HG03378 (cell line): ENCODE data around the gene FMNL3.
"Not testable (repeated sequence)": the region's sequence is repeated elsewhere in the genome, so short reads cannot be mapped to it uniquely, and the experiment has no call there.

Experiments used
- ATAC-seq: cut with Tn5 transposase; IDR thresholded peaks from one replicate; pipeline ENCODE4 v1.9.1; 2021; ENCODE audit warnings: mild to moderate bottlenecking, moderate library complexity; ENCODE audit not compliant: unreplicated experiment

The FMNL3 gene

DNA sequence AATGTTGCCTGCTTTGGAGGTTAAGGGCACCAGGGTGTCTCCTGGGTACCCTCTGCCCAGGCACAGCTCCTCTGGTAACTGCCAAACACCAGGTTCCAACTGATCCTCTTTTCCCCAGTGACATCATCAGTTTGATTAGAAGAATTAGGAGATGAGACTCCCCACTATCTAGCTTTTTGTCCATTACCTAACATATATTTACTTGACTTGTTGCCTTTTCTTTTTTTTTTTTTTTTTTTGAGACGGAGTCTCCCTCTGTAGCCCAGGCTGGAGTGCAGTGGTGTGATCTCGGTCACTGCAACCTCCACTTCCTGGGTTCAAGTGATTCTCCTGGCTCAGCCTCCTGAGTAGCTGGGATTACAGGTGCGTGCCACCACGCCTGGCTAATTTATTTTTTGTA lies 101.7 kb downstream of the FMNL3 start, which contains the start of gene FAM186B:
TSS of gene FAM186B (minus strand) at position 101 of the 400 bp plus-strand sequence. CDS start 162 bp downstream, outside the sequence.
- ATAC-seq: not testable (repeated sequence)

DNA sequence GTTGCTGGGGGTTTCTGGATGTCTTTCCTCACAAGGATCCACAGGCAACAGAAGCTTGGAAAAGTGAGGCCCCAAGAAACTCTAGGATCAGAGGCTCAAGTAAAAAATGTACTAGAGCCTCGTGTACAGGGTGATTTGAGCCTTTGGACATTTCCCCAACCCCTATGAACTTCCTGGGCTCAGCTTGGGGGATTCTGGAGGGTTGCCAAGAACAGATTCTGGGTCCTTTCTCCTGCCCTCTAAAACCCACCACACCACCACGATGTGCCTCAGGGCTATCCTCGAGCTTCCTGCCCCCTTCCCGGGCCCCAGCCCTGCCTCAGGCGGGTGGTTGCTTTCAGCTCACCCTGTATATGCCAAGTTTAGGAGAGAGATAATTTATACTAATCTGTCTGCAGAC lies 102.3 kb downstream of the FMNL3 start:
- ATAC-seq: no peak

DNA sequence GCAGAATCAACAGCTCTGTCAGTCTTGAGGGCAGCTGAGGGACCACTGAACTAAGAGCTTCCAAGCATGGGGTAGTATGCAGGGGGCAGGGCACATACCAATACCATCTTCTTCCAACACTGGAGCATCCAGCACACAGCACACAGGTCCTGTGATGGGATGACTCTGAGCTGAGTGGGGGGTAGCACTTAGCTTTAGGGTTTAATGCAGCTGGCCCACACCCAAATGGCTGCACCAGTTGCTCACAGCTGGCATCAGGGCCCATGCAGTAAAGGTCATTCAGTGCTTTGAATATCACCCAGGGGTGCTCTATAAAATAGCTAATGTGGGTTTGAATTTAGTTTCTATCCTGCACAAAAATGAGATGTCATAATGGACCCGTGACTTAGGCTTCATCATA lies 103.5 kb downstream of the FMNL3 start:
- ATAC-seq: no peak

DNA sequence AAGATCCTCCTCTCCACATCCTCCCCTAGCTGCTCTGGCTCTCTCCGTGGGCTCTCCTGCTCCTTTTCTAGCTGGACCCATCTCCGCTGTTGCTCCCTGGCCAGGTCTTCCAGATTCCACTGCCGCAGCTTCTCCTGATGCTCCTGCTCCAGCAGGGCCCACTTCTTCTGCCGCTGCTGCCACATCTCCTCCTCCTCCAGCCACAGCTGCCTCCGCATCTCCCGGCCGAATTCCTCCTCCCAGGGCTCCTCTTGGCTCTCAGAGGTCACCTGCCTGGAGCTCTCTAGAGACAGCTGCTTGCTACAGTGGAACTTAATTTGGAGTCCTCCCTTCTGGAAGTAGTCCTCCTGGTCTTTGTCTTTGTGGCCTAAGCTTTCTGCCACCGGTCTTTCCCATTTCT lies 107.2 kb downstream of the FMNL3 start:
- no peak for ATAC-seq

DNA sequence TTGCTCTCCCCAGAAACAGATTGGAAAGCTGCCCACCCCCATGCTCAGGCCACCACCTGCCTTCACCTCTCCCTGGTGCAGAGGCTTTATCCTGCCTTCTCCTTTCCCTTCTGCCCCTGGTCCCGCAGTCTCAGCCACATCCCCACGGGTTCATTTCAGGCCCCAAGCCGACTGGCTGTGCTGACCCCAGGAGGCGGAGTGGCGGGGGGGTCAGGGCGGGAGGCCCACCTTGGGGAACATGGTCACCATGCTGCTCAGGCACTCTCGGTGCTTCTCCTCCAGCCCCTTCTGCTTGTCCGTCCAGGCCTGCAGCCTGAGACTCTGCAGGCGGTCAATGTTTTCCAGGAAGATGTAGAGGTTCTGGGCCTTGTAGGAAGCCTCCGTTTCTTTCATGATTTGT lies 108.7 kb downstream of the FMNL3 start:
- ATAC-seq: no peak

DNA sequence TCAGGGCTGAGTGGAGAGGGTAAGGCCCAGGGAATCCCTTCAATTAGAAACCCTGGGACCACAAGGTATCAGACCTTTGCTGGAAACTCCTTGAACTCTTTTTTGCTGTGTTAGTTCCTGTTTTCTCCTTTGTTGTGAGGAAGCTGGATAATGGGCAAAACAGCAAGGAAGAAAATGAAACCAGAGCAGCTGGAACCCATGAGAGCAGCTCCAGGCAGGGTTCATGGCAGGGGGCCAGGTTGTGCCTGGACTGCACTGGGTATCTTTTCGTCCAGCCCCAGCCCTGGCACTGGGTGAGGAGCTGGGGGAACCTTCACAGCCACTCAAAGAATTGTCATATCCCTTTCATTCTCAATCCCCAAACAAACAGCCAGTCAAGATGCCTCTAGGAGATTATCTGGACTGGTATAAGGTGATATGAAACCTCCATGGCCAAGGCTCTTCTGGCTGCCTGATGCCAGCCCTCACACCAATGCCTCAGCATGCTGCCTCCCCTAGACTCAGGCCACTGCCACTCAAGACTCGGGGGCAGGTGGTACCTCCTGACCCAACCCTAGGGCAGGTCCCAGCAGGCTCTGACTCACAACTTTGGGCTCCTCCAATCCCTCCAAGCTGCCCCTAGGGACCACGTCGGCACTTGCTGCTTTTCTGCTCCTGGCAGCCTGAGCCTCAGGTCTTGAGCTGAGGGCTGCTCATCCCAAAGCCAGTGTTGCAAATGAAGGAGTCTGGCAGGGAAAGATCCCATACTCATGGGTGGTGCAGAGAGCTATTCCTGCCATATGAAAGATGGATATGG lies 118.3 kb downstream of the FMNL3 start:
- no peak for ATAC-seq

DNA sequence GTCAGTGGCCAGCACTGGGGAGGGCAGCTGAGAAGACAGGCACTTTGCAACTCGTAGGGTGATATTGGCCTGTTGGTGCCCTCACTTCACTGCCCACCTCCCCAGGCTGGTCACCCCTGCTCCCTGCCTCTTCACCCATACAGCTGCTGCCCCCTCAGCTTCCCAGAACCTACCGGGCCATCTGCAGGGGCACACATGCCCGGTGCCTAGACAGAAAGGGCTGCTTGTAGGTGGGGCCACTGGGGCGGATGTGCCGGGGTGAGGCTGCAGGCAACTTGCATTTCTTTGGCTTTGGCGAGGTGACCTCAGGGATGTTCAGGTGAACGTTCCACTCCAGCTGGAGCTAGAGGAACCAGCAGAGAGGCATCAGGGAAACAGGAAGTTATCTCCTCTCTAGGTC lies 118.9 kb downstream of the FMNL3 start:
- no peak for ATAC-seq

DNA sequence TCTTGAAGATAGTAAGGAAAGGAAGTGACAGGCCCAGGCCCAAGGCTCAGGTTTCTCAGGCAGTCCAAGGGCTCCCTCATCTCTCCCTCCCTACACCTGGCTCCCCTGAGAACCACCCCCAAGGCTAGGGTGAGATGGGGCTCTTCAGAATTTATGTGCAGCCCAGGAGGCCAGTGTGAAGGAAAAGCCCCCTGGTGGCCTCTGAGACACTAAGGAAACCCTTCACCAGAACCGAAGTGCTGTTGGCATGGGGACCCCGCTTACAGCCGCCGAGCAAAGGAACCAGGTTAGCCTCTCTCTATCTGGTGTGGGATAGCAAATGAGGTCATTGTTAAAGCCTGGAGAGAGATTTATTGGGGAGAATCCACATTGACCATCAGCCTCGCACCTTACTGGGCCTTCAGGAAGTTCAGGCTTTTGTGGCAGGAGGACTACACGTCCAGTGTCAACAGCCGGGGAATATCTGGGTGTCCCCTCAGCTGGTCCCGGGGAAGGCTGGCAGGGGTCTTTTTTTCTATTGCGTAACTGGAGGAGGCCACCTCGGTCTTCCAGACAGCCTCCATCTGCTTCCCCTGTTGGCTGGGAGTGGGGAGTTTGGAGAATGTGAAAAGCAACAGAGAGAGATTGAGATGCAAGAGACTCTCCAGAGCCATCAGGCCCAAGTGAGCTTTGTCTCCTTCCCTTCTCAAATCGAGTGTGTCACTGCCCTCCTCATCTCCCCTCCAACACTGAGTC lies 119.9 kb downstream of the FMNL3 start:
- no peak for ATAC-seq
